GM23248 (cell line): ENCODE data around the gene HAO2. TPM values are rescaled to one million over a fixed set of nuclear protein-coding genes. Genes with fewer than 3 reads are reported as not detected.

ENCODE experiments used
- DNase-seq: peaks from one replicate; pipeline ENCODE4 v3.0.0-alpha.2; 2015
- H2AFZ ChIP-seq: fragments of 200-600 bp; sonication (generic); 2 replicates; pipeline ENCODE4 v1.6.1; 2016; ENCODE audit warnings: antibody characterized with exemption
- H3F3A ChIP-seq: fragments of 200-600 bp; sonication (generic); 2 replicates; pipeline ENCODE4 v1.6.1; 2016; ENCODE audit warnings: mild to moderate bottlenecking, antibody characterized with exemption, mixed run types; ENCODE audit not compliant: insufficient read depth
- H3K27ac ChIP-seq: fragments of 200-600 bp; sonication (generic); 2 replicates; pipeline ENCODE4 v1.5.1; 2016; ENCODE audit warnings: mild to moderate bottlenecking
- H3K27me3 ChIP-seq: fragments of 200-600 bp; sonication (generic); replicated peaks from 2 replicates; pipeline ENCODE4 v1.6.1; 2016; ENCODE audit warnings: mild to moderate bottlenecking; ENCODE audit not compliant: insufficient read depth
- H3K36me3 ChIP-seq: fragments of 200-600 bp; sonication (generic); 2 replicates; pipeline ENCODE4 v1.6.1; 2016; ENCODE audit warnings: low read depth, mild to moderate bottlenecking
- H3K4me1 ChIP-seq: fragments of 200-600 bp; sonication (generic); 2 replicates; pipeline ENCODE4 v1.6.1; 2016; ENCODE audit warnings: mild to moderate bottlenecking; ENCODE audit not compliant: insufficient read depth
- H3K4me2 ChIP-seq: fragments of 200-600 bp; sonication (generic); one replicate; pipeline ENCODE4 v1.6.1; 2016; ENCODE audit warnings: mild to moderate bottlenecking; ENCODE audit not compliant: unreplicated experiment
- H3K4me3 ChIP-seq: fragments of 200-600 bp; sonication (generic); 2 replicates; pipeline ENCODE4 v1.5.1; 2016; ENCODE audit warnings: mild to moderate bottlenecking
- H3K79me2 ChIP-seq: fragments of 200-600 bp; sonication (generic); 2 replicates; pipeline ENCODE4 v1.6.1; 2016; ENCODE audit warnings: mild to moderate bottlenecking; ENCODE audit not compliant: insufficient read depth
- H3K9ac ChIP-seq: fragments of 200-600 bp; sonication (generic); 2 replicates; pipeline ENCODE4 v1.6.1; 2016; ENCODE audit warnings: mild to moderate bottlenecking
- H3K9me2 ChIP-seq: fragments of 200-600 bp; sonication (generic); 2 replicates; pipeline ENCODE4 v1.6.1; 2016; ENCODE audit warnings: mixed run types, mild to moderate bottlenecking, moderate library complexity; ENCODE audit not compliant: insufficient read depth
- H3K9me3 ChIP-seq: fragments of 200-600 bp; sonication (generic); one replicate; pipeline ENCODE4 v1.6.1; 2017; ENCODE audit warnings: low read depth
- H4K20me1 ChIP-seq: fragments of 200-600 bp; sonication (generic); 2 replicates; pipeline ENCODE4 v1.6.0; 2016; ENCODE audit not compliant: insufficient read depth
- EZH2 ChIP-seq: fragments of 200-600 bp; sonication (generic); IDR thresholded peaks from 2 replicates; pipeline ENCODE4 v1.6.1; 2018; ENCODE audit warnings: antibody characterized with exemption, mild to moderate bottlenecking; ENCODE audit not compliant: insufficient read depth, poor library complexity, severe bottlenecking
- EZH2phosphoT487 ChIP-seq: fragments of 200-600 bp; sonication (generic); IDR thresholded peaks from 2 replicates; pipeline ENCODE4 v1.6.1; 2018; ENCODE audit warnings: antibody characterized with exemption, moderate library complexity, mild to moderate bottlenecking, low read depth; ENCODE audit not compliant: insufficient read depth
- WGBS, 2 experiments: methylation state at CpG; one replicate each; pipeline ENCODE4 v1.1.6; 2015 to 2017; ENCODE audit warnings: low lambda C conversion rate in 2 of 2, low coverage in 1 of 2; ENCODE audit errors: missing lambda C conversion rate in 2 of 2; 5-methylcytosine and 5-hydroxymethylcytosine counted together
- in situ Hi-C: fragments of 300-500 bp; cut with MboI; formaldehyde crosslinking; loops from 2 replicates; pipeline ENCODE4 v1.15.0; 2020
- polyA plus RNA-seq: library from polyadenylated mRNA; unstranded; fragments of >200 nt; fragmentation: Nextera tagmentation; extraction: Ambion mirVana; gene quantifications from 2 replicates; pipeline ENCODE4 v1.2.1, GENCODE V29; 2016
- total RNA-seq: library from RNA; depleted of rRNA; stranded (reverse); fragments of >200 nt; shearing (Covaris generic); gene quantifications from 2 replicates; pipeline ENCODE4 v1.2.3, GENCODE V29; 2014

Gene HAO2
- total and polyA plus RNA-seq, 2 experiments from 2014 or later: not detected

DNA sequence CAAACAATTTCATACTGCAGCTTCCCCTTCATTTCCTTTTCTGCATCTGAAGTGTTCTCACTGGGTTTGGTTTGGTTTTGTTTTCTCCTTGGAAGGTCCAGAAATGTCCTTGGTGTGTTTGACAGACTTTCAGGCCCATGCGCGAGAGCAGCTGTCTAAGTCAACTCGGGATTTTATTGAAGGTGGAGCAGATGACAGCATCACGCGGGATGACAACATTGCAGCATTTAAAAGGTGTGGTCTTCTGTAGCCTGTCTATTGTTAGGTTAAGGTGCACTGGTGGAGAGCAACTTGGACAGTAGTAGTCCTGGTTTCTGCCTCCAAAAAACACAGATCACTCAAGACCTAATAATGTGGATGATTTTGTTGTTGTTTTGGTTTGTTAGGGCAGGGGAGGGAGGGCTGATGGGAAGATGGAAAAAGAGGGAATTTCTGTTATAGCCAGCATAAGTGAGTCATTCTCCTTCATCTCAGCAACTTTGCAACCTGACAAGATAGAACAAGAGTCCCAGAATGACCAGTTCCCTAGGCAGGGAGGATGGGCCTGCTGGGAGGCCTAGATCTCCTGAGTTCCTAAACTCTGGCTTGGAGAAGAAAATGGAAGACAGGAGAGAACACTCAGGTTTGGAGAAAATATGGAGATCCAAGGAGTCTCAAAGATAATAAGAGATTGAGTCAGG is 12.5 kb downstream of the HAO2 start:
- Histone ChIP-seq H3K9me3 (no peaks in the 10 kb centered on the region), H4K20me1 (no peaks in the 10 kb centered on the region), H3K79me2 (no peaks in the 10 kb centered on the region), H3K4me2 (no peak overlapping the region), H3F3A (no peaks in the 10 kb centered on the region), H3K9me2 (no peaks in the 10 kb centered on the region), H3K4me1 (no peaks in the 10 kb centered on the region), H3K4me3 (no peak overlapping the region), H3K9ac (no peak overlapping the region), H2AFZ (no peak overlapping the region), H3K36me3 (no peaks in the 10 kb centered on the region), H3K27ac (no peak overlapping the region), H3K27me3 (peaks cover 11% of the 10 kb centered on the region; the same call in 1 of the 2 replicates)
- WGBS, 2 experiments: 82 to 90% methylated on average over 5 of the region's 5 CpGs
- DNase-seq: no peak
- in situ Hi-C loops: no loop called here
- no peak for TF ChIP-seq EZH2phosphoT487

DNA sequence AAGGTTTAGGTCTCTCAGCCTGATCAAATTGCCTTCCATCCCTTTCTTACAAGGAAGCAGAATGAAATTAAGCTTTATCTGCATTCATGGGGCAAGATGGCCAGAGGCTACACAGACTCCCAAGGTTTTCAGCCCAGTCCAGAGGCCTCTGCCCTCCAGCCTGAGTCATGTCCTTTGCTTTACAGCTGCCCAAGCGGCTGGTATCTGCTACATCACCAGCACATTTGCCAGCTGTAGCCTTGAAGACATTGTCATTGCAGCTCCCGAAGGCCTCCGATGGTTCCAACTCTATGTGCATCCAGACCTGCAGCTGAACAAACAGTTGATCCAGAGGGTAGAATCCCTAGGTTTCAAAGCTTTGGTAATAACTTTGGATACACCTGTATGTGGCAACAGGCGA is 16.0 kb downstream of the HAO2 start:
- TF ChIP-seq EZH2 (no peak), EZH2phosphoT487 (no peak)
- Histone ChIP-seq H3K4me2 (no peak overlapping the region), H3K4me1 (no peaks in the 10 kb centered on the region), H4K20me1 (no peaks in the 10 kb centered on the region), H3K79me2 (no peaks in the 10 kb centered on the region), H3F3A (no peaks in the 10 kb centered on the region), H3K9me2 (no peaks in the 10 kb centered on the region), H2AFZ (no peak overlapping the region), H3K4me3 (no peak overlapping the region), H3K9ac (no peak overlapping the region), H3K9me3 (no peaks in the 10 kb centered on the region), H3K27me3 (peaks cover 16% of the 10 kb centered on the region; the same call in 1 of the 2 replicates), H3K36me3 (no peaks in the 10 kb centered on the region), H3K27ac (no peak overlapping the region)
- in situ Hi-C loops: no loop called here
- 82 to 86% methylated on average over 4 of the region's 4 CpGs for WGBS, 2 experiments
- DNase-seq: no peak

DNA sequence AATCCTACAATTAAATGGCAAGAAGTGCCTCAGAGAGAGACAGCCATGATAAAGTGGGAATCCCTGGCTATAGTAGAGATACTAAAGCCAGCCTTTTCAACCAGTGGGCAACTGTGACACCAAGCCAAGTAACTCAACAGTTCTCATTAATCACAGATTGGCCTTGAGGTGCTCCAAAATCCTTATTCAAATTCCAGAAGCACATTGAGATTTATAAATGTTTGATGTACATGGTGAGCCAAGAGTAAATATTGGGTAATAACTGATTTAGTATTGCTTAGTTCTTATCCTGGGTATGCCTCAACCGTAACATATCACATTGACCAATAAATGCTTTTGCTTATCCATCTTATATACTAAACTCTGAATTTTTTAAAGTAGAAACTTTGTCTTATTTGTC is 17.1 kb downstream of the HAO2 start:
- no peaks in the 10 kb centered on the region for H3K9me2 ChIP-seq
- TF ChIP-seq EZH2phosphoT487 (no peak), EZH2 (no peak)
- H3K27me3 ChIP-seq: peaks cover 16% of the 10 kb centered on the region; the same call in 1 of the 2 replicates
- H3K4me3 ChIP-seq: no peak overlapping the region
- H3F3A ChIP-seq: no peaks in the 10 kb centered on the region
- 82 to 100% methylated on average over 1 of the region's 1 CpG for WGBS, 2 experiments
- no peak overlapping the region for H3K27ac ChIP-seq
- no peak overlapping the region for H3K4me2 ChIP-seq
- H3K9me3 ChIP-seq: no peaks in the 10 kb centered on the region
- no peaks in the 10 kb centered on the region for H3K4me1 ChIP-seq
- no peak overlapping the region for H2AFZ ChIP-seq
- in situ Hi-C loops: no loop called here
- H3K9ac ChIP-seq: no peak overlapping the region
- H3K79me2 ChIP-seq: no peaks in the 10 kb centered on the region
- no peaks in the 10 kb centered on the region for H3K36me3 ChIP-seq
- H4K20me1 ChIP-seq: no peaks in the 10 kb centered on the region
- DNase-seq: no peak

DNA sequence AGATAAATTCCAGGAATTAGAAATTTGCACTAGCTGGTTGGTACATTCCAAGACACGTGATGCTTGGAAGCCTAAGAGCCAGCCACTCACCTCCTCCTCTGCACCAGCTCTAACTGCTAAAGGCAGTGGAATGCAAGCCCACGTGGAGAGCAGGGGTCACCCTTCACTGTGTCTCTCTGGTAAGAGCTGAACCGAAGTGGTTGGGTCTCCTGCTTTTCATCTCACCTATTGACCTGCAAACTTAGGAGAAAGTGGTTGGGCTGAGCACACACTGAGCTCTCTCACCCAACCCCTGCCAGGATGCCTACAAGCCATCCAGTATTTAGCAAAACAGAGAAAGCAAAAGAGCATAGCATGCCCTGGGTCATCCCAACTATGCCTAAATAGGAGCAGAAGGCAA is 19.3 kb downstream of the HAO2 start:
- Histone ChIP-seq H3K27me3 (peaks cover 22% of the 10 kb centered on the region), H3K4me2 (no peak overlapping the region), H2AFZ (no peak overlapping the region), H3K9ac (no peak overlapping the region), H3K79me2 (no peaks in the 10 kb centered on the region), H3K9me3 (no peaks in the 10 kb centered on the region), H3K27ac (no peak overlapping the region), H3F3A (no peaks in the 10 kb centered on the region), H3K9me2 (no peaks in the 10 kb centered on the region), H3K36me3 (no peaks in the 10 kb centered on the region), H3K4me3 (no peak overlapping the region), H4K20me1 (no peaks in the 10 kb centered on the region), H3K4me1 (no peaks in the 10 kb centered on the region)
- 16 to 19% methylated on average over 3 of the region's 3 CpGs for WGBS, 2 experiments
- no peak for DNase-seq
- in situ Hi-C loops: no loop called here
- TF ChIP-seq EZH2: no peak
- TF ChIP-seq EZH2phosphoT487: no peak
